ENCODE results near the gene MRGPRD. TPM values are rescaled to one million over a fixed set of nuclear protein-coding genes. Genes with fewer than 3 reads are reported as not detected.

Gene MRGPRD
- total and polyA plus RNA-seq, 2 of the 8 experiments (the other 6 are each of a cell fraction or from before 2014, with no cell fraction given), result not detected

GRCh38 chr11:68934666-68935065 lies 46.1 kb downstream of the MRGPRD start:
- H3K4me1 ChIP-seq (replicated peaks in 1 of 4; ENCODE audit: control insufficient read depth in 3 of 4, insufficient read depth in 4 of 4, low read length in 3 of 4), result no peaks in the 10 kb centered on the region
- no peak overlapping the region for H2BK20ac ChIP-seq (ENCODE audit: low read length)
- H3K27ac ChIP-seq (ENCODE audit: low read depth, low read length), result no peak overlapping the region
- peaks cover 4 to 24% (median 14%) of the 10 kb centered on the region in 4 experiments; a peak in 6 of 8 replicates for H3K36me3 ChIP-seq (ENCODE audit: control insufficient read depth in 2 of 4, insufficient read depth in 4 of 4, low read length in 3 of 4)
- H3K18ac ChIP-seq (ENCODE audit: extremely low read depth, low read length), result no peak overlapping the region
- H2AFZ ChIP-seq (ENCODE audit: low read length), result no peak overlapping the region
- WGBS, 2 experiments (ENCODE audit: extremely low coverage in 1 of 2, insufficient coverage in 1 of 2, insufficient read length in 1 of 2, insufficient replicate concordance in 2 of 2, low coverage in 1 of 2, low lambda C conversion rate in 2 of 2, missing lambda C conversion rate in 1 of 2), result 88% methylated on average over 13 of the region's 13 CpGs; no CpG with 5 or more reads in 1 of the 2 experiments
- no peak overlapping the region for H3K56ac ChIP-seq (replicated peaks; ENCODE audit: insufficient read length, low read depth, low read length)
- no peak overlapping the region for H2AK5ac ChIP-seq (ENCODE audit: low read depth, low read length)
- no peaks in the 10 kb centered on the region for H3K23me2 ChIP-seq (ENCODE audit: low read depth, low read length)
- CTCF ChIA-PET (ENCODE audit: partially characterized antibody), result interaction anchor here (1.5 to 2.6 kb wide), 2 partner anchors 15 to 77 kb away, joined by 6 read pairs; no protein-coding TSS in a partner anchor
- H2BK12ac ChIP-seq (ENCODE audit: low read depth, low read length), result no peak overlapping the region
- TF ChIP-seq EGR1 (IDR thresholded peaks at IDR 0.05; ENCODE audit: borderline replicate concordance, low read depth, low read length) (no peak), MAFK (IDR thresholded peaks at IDR 0.05; ENCODE audit: low read depth, low read length) (no peak), SP1 (IDR thresholded peaks at IDR 0.05; ENCODE audit: low read depth, low read length) (no peak), ZNF274 (IDR thresholded peaks at IDR 0.05; ENCODE audit: borderline replicate concordance, extremely low read depth, low read length) (no peak), CREB1 (IDR thresholded peaks at IDR 0.05) (no peak), SUZ12 (IDR thresholded peaks at IDR 0.05; ENCODE audit: low read length) (no peak), BACH1 (IDR thresholded peaks at IDR 0.05; ENCODE audit: low read length) (no peak), RXRA (IDR thresholded peaks at IDR 0.05; ENCODE audit: insufficient read depth, low read depth, low read length) (no peak)
- peaks cover 3 to 4% of the 10 kb centered on the region in 2 experiments for H4K20me1 ChIP-seq (replicated peaks in 1 of 2; ENCODE audit: control insufficient read depth in 1 of 2, insufficient read depth in 2 of 2, low read length in 2 of 2)
- H3K23ac ChIP-seq (ENCODE audit: insufficient read length), result no peak overlapping the region
- no peak overlapping the region for H3K14ac ChIP-seq (ENCODE audit: insufficient read length)
- H3K9me3 ChIP-seq (ENCODE audit: insufficient read depth in 2 of 2, low read depth in 1 of 2, low read length in 1 of 2), result no peaks in the 10 kb centered on the region
- H4K91ac ChIP-seq (replicated peaks; ENCODE audit: insufficient read length, low read length), result no peak overlapping the region
- no peaks in the 10 kb centered on the region for H3K27me3 ChIP-seq (replicated peaks in 1 of 4; ENCODE audit: control insufficient read depth in 3 of 4, extremely low read depth in 1 of 4, insufficient read depth in 3 of 4, low read length in 3 of 4)
- no peak overlapping the region for H3K4ac ChIP-seq (replicated peaks; ENCODE audit: insufficient read length, low read depth, low read length)
- DNase-seq (ENCODE audit: low read depth in 1 of 2, low spot score in 2 of 2) (no peak), FAIRE-seq (no peak)
- H2BK5ac ChIP-seq (ENCODE audit: low read depth, low read length), result no peak overlapping the region
- H2BK120ac ChIP-seq (replicated peaks; ENCODE audit: low read depth, low read length), result no peak overlapping the region
- no peaks in the 10 kb centered on the region; the same call in 1 of the 2 replicates for H3K79me1 ChIP-seq (ENCODE audit: low read depth, low read length)
- no peak overlapping the region for H3K9ac ChIP-seq (replicated peaks in 1 of 4; ENCODE audit: extremely low read depth in 1 of 4, low read depth in 3 of 4, low read length in 3 of 4)
- POLR2A ChIA-PET (ENCODE audit: partially characterized antibody), result interaction anchor here (1.4 kb wide), 1 partner anchor 8 kb away, joined by 5 read pairs; no protein-coding TSS in a partner anchor
- H2BK15ac ChIP-seq (ENCODE audit: low read length), result no peak overlapping the region
- no peaks in the 10 kb centered on the region for H3K79me2 ChIP-seq (ENCODE audit: control insufficient read depth in 1 of 2, insufficient read depth in 2 of 2, low read length in 2 of 2)
- no peak overlapping the region for H4K5ac ChIP-seq (ENCODE audit: insufficient read length, low read depth, low read length)
- no peak overlapping the region for H3K4me3 ChIP-seq (ENCODE audit: extremely low read depth in 1 of 4, insufficient read depth in 2 of 4, low read depth in 3 of 4, low read length in 4 of 4)
- H4K8ac ChIP-seq (ENCODE audit: extremely low read depth, insufficient read depth, low read length), result no peak overlapping the region
- H3K4me2 ChIP-seq (ENCODE audit: insufficient read depth in 1 of 2, low read depth in 2 of 2, low read length in 2 of 2), result no peak overlapping the region

Measured in H1 (cell line).